Natural killer cell (primary cell): ENCODE data around the gene CCDC88A. TPM values are rescaled to one million over a fixed set of nuclear protein-coding genes. Genes with fewer than 3 reads are reported as not detected.
A peak's percentile ranks its signal among the peaks of the same experiment; 100 is the strongest.

Experiments used
- ATAC-seq, 3 donors: fragments of 150-1000 bp in 2 of 3; fragments of 200-7000 bp in 1 of 3; cut with Tn5 transposase; 1 replicate in 1 of 3; 2 replicates in 2 of 3; pipeline ENCODE4 v1.10.0; 2021; ENCODE audit warnings: mild to moderate bottlenecking in 2 of 3, moderate library complexity in 2 of 3
- DNase-seq, 2 donors: peaks; one replicate each; pipeline versions ENCODE4 v3.0.0 to v3.0.0-alpha.2; 2013 to 2021; ENCODE audit warnings: mixed read lengths in 1 of 2
- H3K27ac ChIP-seq: one replicate; pipeline ENCODE4 v1.5.1; 2013; ENCODE audit warnings: mild to moderate bottlenecking, low read length
- H3K27me3 ChIP-seq: one replicate; pipeline ENCODE4 v1.6.1; 2013; ENCODE audit warnings: low read length; ENCODE audit not compliant: control insufficient read depth, insufficient read depth
- H3K36me3 ChIP-seq: one replicate; pipeline ENCODE4 v1.6.1; 2013; ENCODE audit warnings: low read length; ENCODE audit not compliant: control insufficient read depth, insufficient read depth
- H3K4me1 ChIP-seq: one replicate; pipeline ENCODE4 v1.6.1; 2013; ENCODE audit warnings: low read length; ENCODE audit not compliant: control insufficient read depth, insufficient read depth
- H3K4me3 ChIP-seq: one replicate; pipeline ENCODE4 v1.5.1; 2013; ENCODE audit warnings: low read length
- H3K9me3 ChIP-seq: one replicate; pipeline ENCODE4 v1.6.1; 2013; ENCODE audit warnings: low read length; ENCODE audit not compliant: control insufficient read depth, insufficient read depth
- H3K27ac Mint-ChIP-seq, 2 donors: one replicate each; pipeline ENCODE4 v1.8.0; 2022; ENCODE audit warnings: mild to moderate bottlenecking in 2 of 2, mixed read lengths in 2 of 2, moderate library complexity in 1 of 2
- H3K27me3 Mint-ChIP-seq, 2 donors: one replicate each; pipeline ENCODE4 v1.8.0; 2022; ENCODE audit warnings: low read depth in 2 of 2, mixed read lengths in 2 of 2
- H3K36me3 Mint-ChIP-seq: one replicate; pipeline ENCODE4 v1.8.0; 2022; ENCODE audit warnings: mixed read lengths
- H3K4me1 Mint-ChIP-seq, 2 donors: one replicate each; pipeline ENCODE4 v1.8.0; 2022; ENCODE audit warnings: mixed read lengths in 2 of 2
- H3K4me3 Mint-ChIP-seq: one replicate; pipeline ENCODE4 v1.8.0; 2022; ENCODE audit warnings: mild to moderate bottlenecking, moderate library complexity, mixed read lengths
- H3K9me3 Mint-ChIP-seq, 2 donors: one replicate each; pipeline ENCODE4 v1.8.0; 2022; ENCODE audit warnings: mixed read lengths in 2 of 2
- CTCF ChIP-seq: fragments of 200-600 bp; IDR thresholded peaks from one replicate; pipeline ENCODE4 v1.8.0; 2022; ENCODE audit warnings: antibody characterized with exemption
- WGBS: methylation state at CpG from one replicate; pipeline ENCODE4 v1.1.7; 2013; ENCODE audit warnings: missing lambda C conversion rate; ENCODE audit not compliant: insufficient coverage; 5-methylcytosine and 5-hydroxymethylcytosine counted together
- intact Hi-C: fragments of 100-400 bp; cut with micrococcal nuclease; formaldehyde crosslinking; loops from one replicate; pipeline ENCODE4 v1.14.2; 2022
- total RNA-seq, 4 donors: library from RNA; stranded (reverse); fragments of 120-200 nt in 1 of 4; gene quantifications; one replicate each; pipeline versions ENCODE4 v1.2.3 to v1.2.4, GENCODE V29; 2013 to 2022

The CCDC88A gene
- total RNA-seq, 3 donors from 2014 or later (not counting 1 experiment from before 2014, with no cell fraction given) = 20.4 to 39.0 (median 26.4) TPM

GRCh38 chr2:55415300-55415699, 4.4 kb downstream of the CCDC88A start:
- peak overlapping the region; percentile 12 to 63 for H3K27ac Mint-ChIP-seq
- Histone ChIP-seq H3K36me3 (no peaks in the 10 kb centered on the region), H3K27me3 (no peaks in the 10 kb centered on the region), H3K9me3 (no peaks in the 10 kb centered on the region), H3K4me3 (no peak overlapping the region), H3K4me1 (no peaks in the 10 kb centered on the region), H3K27ac (no peak overlapping the region)
- WGBS = 86% methylated on average over 2 of the region's 2 CpGs
- intact Hi-C loops = loop anchor here (5.0 kb wide), 1 partner anchor 363 kb away; the partner anchor contains the start of gene RTN4
- H3K4me3 Mint-ChIP-seq = no peak overlapping the region
- no peaks in the 10 kb centered on the region for H3K9me3 Mint-ChIP-seq
- H3K27me3 Mint-ChIP-seq = no peaks in the 10 kb centered on the region
- ATAC-seq (no peak), DNase-seq (no peak)
- TF ChIP-seq CTCF = no peak
- H3K36me3 Mint-ChIP-seq = no peaks in the 10 kb centered on the region
- H3K4me1 Mint-ChIP-seq = peaks cover 19 to 26% of the 10 kb centered on the region in 2 donors

- Mint-ChIP-seq H3K9me3 (no peaks in the 10 kb centered on the region), H3K4me3 (no peak overlapping the region), H3K4me1 (peaks cover 0 to 8% of the 10 kb centered on the region in 2 donors), H3K27ac (no peak overlapping the region), H3K27me3 (no peaks in the 10 kb centered on the region), H3K36me3 (no peaks in the 10 kb centered on the region)
- 75% methylated on average over 12 of the region's 12 CpGs for WGBS
- H3K9me3 ChIP-seq = no peaks in the 10 kb centered on the region
- no peaks in the 10 kb centered on the region for H3K4me1 ChIP-seq
- no peaks in the 10 kb centered on the region for H3K27me3 ChIP-seq
- DNase-seq (no peak), ATAC-seq (peak in 1 of 3 donors; percentile 60)
- H3K36me3 ChIP-seq = no peaks in the 10 kb centered on the region
- no peak overlapping the region for H3K27ac ChIP-seq
- TF ChIP-seq CTCF = no peak
- intact Hi-C loops = no loop called here
- no peak overlapping the region for H3K4me3 ChIP-seq
Measured at GRCh38 chr2:55408918-55409868, 10.5 kb downstream of the CCDC88A start.

- DNase-seq (no peak), ATAC-seq (no peak)
- Histone ChIP-seq H3K27me3 (no peaks in the 10 kb centered on the region), H3K36me3 (no peaks in the 10 kb centered on the region), H3K4me1 (no peaks in the 10 kb centered on the region), H3K27ac (no peak overlapping the region), H3K9me3 (no peaks in the 10 kb centered on the region), H3K4me3 (no peak overlapping the region)
- 78% methylated on average over 5 of the region's 5 CpGs for WGBS
- Mint-ChIP-seq H3K4me3 (no peak overlapping the region), H3K9me3 (no peaks in the 10 kb centered on the region), H3K4me1 (peaks cover 0 to 8% of the 10 kb centered on the region in 2 donors), H3K27ac (no peak overlapping the region), H3K27me3 (no peaks in the 10 kb centered on the region), H3K36me3 (no peaks in the 10 kb centered on the region)
- TF ChIP-seq CTCF = no peak
- intact Hi-C loops = no loop called here
Measured at GRCh38 chr2:55408098-55408882, 11.4 kb downstream of the CCDC88A start.
